ENCODE measurements around the gene ATP2C1.

- no peak for TF ChIP-seq CTCF (conservative IDR thresholded peaks at IDR 0.05 in 1 of 2, IDR thresholded peaks at IDR 0.05 in 1 of 2; ENCODE audit: low read depth in 1 of 2, low read length in 2 of 2)
- no peak for TF ChIP-seq EZH2 (IDR thresholded peaks at IDR 0.05; ENCODE audit: low read length, missing control alignments)
Measured at GRCh38 chr3:130889416-130889946, 4.4 kb upstream of the ATP2C1 start.
